Testis (tissue), 3 donors: ENCODE measurements around the gene CNPPD1. TPM values are rescaled to one million over a fixed set of nuclear protein-coding genes. Genes with fewer than 3 reads are reported as not detected.

ENCODE experiments used
- DNase-seq: peaks from one replicate; pipeline ENCODE4 v3.0.0-alpha.2; 2019
- H3K27ac ChIP-seq, 2 donors: fragments of 200-600 bp; sonication (generic); one replicate each; pipeline ENCODE4 v1.5.1; 2019
- H3K27me3 ChIP-seq: fragments of 200-600 bp; sonication (generic); one replicate; pipeline ENCODE4 v1.5.1; 2019
- H3K36me3 ChIP-seq: fragments of 200-600 bp; sonication (generic); one replicate; pipeline ENCODE4 v1.5.1; 2017; ENCODE audit warnings: low read depth; ENCODE audit errors: missing control alignments
- H3K4me1 ChIP-seq: fragments of 200-600 bp; sonication (generic); one replicate; pipeline ENCODE4 v1.5.1; 2019
- H3K4me3 ChIP-seq, 2 donors: fragments of 200-600 bp; sonication (generic); one replicate each; pipeline ENCODE4 v1.5.1; 2017 to 2019
- H3K9me3 ChIP-seq: fragments of 200-600 bp; sonication (generic); one replicate; pipeline ENCODE4 v1.5.1; 2017
- POLR2A ChIP-seq: fragments of 450-650 bp; IDR thresholded peaks from one replicate; pipeline ENCODE4 v1.6.1; 2017; ENCODE audit warnings: antibody characterized with exemption, mild to moderate bottlenecking, moderate library complexity
- WGBS, 2 donors: methylation state at CpG; one replicate each; pipeline ENCODE4 v1.1.5; 2018; 5-methylcytosine and 5-hydroxymethylcytosine counted together
- intact Hi-C: fragments of 100-400 bp; cut with DNase I; formaldehyde crosslinking; loops from one replicate; pipeline ENCODE4 v1.15.1; 2023; ENCODE audit warnings: low total_unique reads
- polyA plus RNA-seq: library from polyadenylated mRNA; stranded (reverse); fragments of 350-450 nt; fragmentation: Illumina TruSeq; extraction: RNeasy Lipid Tissue Mini Kit (QIAGEN cat#74804); gene quantifications from one replicate; pipeline ENCODE4 v1.2.3, GENCODE V29; 2014; ENCODE audit warnings: low read depth, low replicate concordance; ENCODE audit not compliant: insufficient read depth
- total RNA-seq, 2 donors: library from RNA; depleted of rRNA; stranded (reverse); fragments of >200 nt; gene quantifications; one replicate each; pipeline ENCODE4 v1.2.3, GENCODE V29; 2016
- TF ChIP-seq, protein P1 (sequence below), 3 experiments: fragments of 450-650 bp in 2 of 3; fragments of 200-600 bp in 1 of 3; sonication (generic) in 1 of 3; IDR thresholded peaks; one replicate each; pipeline ENCODE4 v1.5.1; 2016 to 2019; ENCODE audit warnings: antibody characterized with exemption in 3 of 3, mild to moderate bottlenecking in 2 of 3, moderate library complexity in 1 of 3

CNPPD1 gene
- total and polyA plus RNA-seq, 3 donors from 2014 or later, result 38.3 to 68.0 (median 60.5) TPM

GRCh38 chr2:219198974-219199373 is 22.2 kb upstream of the CNPPD1 start:
- Histone ChIP-seq H3K27ac (no peak overlapping the region), H3K4me3 (no peak overlapping the region), H3K27me3 (no peaks in the 10 kb centered on the region), H3K36me3 (no peaks in the 10 kb centered on the region), H3K4me1 (peaks cover 3% of the 10 kb centered on the region), H3K9me3 (no peaks in the 10 kb centered on the region)
- intact Hi-C loops, result no loop called here
- peak; percentile 10 for DNase-seq
- WGBS, 2 donors, result 76 to 79% methylated on average over 5 of the region's 5 CpGs
- TF ChIP-seq, protein P1, sequence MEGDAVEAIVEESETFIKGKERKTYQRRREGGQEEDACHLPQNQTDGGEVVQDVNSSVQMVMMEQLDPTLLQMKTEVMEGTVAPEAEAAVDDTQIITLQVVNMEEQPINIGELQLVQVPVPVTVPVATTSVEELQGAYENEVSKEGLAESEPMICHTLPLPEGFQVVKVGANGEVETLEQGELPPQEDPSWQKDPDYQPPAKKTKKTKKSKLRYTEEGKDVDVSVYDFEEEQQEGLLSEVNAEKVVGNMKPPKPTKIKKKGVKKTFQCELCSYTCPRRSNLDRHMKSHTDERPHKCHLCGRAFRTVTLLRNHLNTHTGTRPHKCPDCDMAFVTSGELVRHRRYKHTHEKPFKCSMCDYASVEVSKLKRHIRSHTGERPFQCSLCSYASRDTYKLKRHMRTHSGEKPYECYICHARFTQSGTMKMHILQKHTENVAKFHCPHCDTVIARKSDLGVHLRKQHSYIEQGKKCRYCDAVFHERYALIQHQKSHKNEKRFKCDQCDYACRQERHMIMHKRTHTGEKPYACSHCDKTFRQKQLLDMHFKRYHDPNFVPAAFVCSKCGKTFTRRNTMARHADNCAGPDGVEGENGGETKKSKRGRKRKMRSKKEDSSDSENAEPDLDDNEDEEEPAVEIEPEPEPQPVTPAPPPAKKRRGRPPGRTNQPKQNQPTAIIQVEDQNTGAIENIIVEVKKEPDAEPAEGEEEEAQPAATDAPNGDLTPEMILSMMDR (IDR thresholded peaks at IDR 0.05), result no peak
- TF ChIP-seq POLR2A, result no peak

DNA sequence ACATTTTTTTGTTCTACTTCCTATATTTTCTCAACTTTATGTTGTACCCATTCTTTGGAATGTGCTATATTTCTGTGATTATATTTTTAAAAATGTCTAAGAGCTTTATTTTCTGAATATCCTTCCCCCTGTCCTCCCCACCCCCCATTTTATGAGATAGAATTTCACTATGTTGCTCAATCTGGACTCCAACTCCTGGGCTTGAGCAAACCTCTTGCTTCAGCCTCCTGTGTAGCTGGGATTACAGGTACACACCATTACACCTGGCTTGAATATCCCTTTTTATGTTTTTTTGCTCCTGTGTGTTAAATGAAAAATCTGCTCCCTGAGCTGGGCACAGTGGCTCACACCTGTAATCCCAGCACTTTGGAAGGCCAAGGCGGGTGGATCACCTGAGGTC is 20.7 kb upstream of the CNPPD1 start:
- Histone ChIP-seq H3K36me3 (no peaks in the 10 kb centered on the region), H3K9me3 (no peaks in the 10 kb centered on the region), H3K4me1 (peaks cover 3% of the 10 kb centered on the region), H3K27ac (no peak overlapping the region), H3K27me3 (no peaks in the 10 kb centered on the region), H3K4me3 (no peak overlapping the region)
- intact Hi-C loops, result no loop called here
- no peak for TF ChIP-seq POLR2A
- TF ChIP-seq, protein P1 (IDR thresholded peaks at IDR 0.05), result no peak
- WGBS, 2 donors, result 82 to 100% methylated on average over 1 of the region's 1 CpG
- no peak for DNase-seq

- DNase-seq, result no peak
- 88 to 90% methylated on average over 7 of the region's 7 CpGs for WGBS, 2 donors
- Histone ChIP-seq H3K9me3 (no peaks in the 10 kb centered on the region), H3K27me3 (no peaks in the 10 kb centered on the region), H3K27ac (no peak overlapping the region), H3K36me3 (no peaks in the 10 kb centered on the region), H3K4me3 (no peak overlapping the region), H3K4me1 (no peaks in the 10 kb centered on the region)
- no peak for TF ChIP-seq POLR2A
- TF ChIP-seq, protein P1 (IDR thresholded peaks at IDR 0.05), result no peak
- intact Hi-C loops, result no loop called here
Measured at GRCh38 chr2:219186754-219187456, 10.2 kb upstream of the CNPPD1 start.

DNA sequence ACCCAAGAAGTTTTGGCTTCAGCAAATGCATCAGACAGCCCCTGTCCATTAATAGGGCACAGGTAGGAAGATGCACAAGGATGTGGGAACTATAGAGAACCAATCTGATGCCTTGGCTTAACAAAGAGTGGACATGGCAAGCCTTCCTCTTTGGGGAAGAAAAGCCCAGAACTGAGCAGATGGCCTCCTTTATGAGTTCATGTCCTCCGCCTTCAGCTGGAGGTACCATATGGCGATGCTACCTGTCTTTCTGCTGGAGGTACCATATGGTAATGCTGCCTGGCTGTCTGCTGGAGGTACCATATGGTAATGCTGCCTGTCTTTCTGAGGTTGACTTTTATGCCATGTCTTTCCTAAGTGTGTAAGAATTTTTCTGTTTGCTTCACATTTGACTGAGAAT is 7.4 kb upstream of the CNPPD1 start:
- Histone ChIP-seq H3K4me1 (peaks cover 5% of the 10 kb centered on the region), H3K27ac (no peak overlapping the region), H3K36me3 (no peaks in the 10 kb centered on the region), H3K9me3 (no peaks in the 10 kb centered on the region), H3K27me3 (no peaks in the 10 kb centered on the region), H3K4me3 (no peak overlapping the region)
- no peak for TF ChIP-seq POLR2A
- TF ChIP-seq, protein P1 (IDR thresholded peaks at IDR 0.05), result no peak
- intact Hi-C loops, result no loop called here
- WGBS, 2 donors, result 98 to 100% methylated on average over 2 of the region's 2 CpGs
- DNase-seq, result peak; percentile 7
